Midbrain (tissue), 1 donor: ENCODE data around the gene RGS3.
"Not testable (repeated sequence)": the region's sequence is repeated elsewhere in the genome, so short reads cannot be mapped to it uniquely, and the experiment has no call there.

ENCODE experiments used
- DNase-seq: peaks from one replicate; lab custom pipeline; 2025; lab: John Stamatoyannopoulos, UW

The RGS3 gene

DNA sequence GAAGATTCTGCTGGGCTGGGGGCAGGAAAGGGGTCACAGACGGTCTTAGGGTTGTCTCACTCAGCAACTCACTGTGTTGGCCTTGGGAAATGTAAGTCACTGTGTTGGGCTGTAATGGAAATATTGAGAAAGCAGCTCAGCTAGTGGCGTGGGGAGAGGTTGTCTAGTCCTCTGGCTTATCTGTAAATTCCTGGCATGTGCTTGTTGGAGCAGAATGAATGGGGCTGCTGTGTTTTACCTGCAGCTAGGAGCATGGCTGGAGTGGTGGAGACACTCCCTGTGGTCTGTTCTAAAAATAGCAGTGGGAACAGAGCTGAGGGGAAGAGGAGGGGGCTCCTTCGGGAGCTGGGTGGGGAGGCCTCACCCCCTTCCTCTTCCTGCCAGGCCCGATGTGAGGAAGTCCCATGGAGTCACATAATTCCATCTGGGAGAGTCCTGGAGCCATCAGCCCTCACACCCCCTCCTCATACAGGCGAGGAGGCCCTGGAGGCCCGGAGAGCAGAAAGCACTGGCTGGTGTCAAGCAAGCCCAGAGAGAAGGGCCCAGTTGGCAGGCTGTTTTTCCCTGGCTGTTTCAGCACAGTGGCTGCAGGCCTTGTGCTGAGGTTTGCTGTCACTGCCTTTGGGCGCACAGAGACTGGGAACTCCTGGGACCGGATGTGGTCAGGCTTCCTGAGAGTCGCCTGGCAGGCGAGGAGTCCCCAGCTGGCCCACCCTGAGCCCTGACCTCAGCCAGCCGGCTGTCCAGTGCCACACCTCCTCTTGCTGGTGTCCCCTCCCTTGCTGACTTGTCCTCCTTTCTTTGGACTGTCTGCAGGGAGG lies 84.9 kb downstream of the RGS3 start:
- peak; percentile 64 for DNase-seq

GRCh38 chr9:113549892-113550291 lies 86.4 kb downstream of the RGS3 start:
- not testable (repeated sequence) for DNase-seq

- no peak for DNase-seq
Measured at GRCh38 chr9:113556877-113557593, 93.5 kb downstream of the RGS3 start.

- peak; percentile 28 for DNase-seq
Measured at GRCh38 chr9:113558632-113559502, 95.3 kb downstream of the RGS3 start.

DNA sequence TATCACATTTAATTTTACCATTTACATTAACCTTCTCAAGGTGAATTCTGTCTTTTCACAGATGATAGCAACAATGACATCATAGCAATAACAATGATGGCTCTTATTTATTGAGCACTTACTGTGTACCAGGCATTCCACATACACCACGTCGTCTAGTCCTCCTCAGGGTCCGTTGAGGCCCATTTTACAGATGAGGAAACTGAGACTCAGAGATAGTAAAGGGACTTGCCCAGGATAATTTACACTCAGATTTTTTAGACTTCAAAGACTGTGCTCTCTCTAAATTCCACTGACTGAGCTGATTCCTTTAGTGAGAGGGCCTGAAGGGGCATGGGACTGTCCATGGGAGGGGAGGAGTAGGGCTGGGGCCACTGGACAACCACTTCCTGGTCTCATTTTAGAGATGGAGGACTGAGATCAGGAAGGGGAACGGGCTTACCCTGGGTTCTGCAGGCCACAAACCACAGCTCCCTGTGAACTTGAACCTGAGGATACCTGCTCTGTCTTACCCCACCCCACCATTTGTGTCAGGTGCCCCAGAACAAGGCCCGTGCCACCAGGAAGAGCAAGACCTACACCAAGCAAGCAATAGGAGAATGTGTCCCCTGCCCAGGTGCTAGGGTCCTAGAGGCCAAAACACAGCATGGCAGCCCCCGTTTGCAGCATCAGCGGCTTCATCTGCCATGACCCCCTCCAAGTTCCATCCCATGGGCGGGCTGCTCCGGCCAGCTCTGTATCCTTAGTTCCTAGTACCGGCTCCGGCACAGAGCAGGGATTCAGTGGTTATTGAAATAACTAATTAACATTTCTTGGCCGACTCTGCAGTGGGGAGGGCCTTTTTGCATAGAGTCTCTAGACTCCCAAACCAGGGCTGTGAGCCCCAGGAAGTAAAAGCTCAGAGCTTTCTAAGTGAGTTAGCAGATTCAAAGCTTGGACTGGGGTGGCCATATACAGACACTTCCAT lies 96.6 kb downstream of the RGS3 start:
- DNase-seq = no peak

- DNase-seq = no peak
Measured at GRCh38 chr9:113562653-113563381, 99.3 kb downstream of the RGS3 start.

DNA sequence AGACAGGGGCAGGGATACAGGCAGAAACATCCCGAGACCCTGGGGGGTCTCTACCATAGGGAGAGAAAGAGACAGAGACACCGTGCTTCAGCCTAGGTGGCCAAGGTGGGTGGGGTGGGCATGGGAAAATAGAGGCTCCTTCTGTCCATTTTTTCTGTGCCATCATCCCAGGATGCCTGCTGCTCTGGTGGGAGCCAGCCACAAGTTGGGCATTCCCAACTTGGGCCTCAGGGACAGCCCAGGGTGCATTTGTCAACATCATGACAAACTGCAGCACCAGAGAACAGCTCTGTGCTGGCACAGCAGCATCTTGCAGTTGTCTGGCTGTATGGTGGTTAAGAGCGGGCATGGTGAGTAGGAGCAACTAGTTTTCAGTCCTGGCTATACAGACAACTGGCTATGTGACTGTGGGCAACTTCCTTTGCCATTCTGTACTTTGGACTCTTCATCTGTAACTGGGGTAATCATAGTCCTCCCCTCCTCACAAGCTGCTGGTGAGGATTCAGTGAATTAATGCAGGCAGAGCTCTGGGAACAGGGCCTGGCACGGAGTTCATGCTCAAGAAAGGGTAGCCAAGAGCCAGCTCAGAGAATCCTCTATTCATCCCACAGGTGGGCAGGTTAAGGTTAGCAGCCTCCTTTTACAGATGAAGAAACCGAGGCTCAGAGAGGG lies 100.4 kb downstream of the RGS3 start:
- DNase-seq = no peak

DNA sequence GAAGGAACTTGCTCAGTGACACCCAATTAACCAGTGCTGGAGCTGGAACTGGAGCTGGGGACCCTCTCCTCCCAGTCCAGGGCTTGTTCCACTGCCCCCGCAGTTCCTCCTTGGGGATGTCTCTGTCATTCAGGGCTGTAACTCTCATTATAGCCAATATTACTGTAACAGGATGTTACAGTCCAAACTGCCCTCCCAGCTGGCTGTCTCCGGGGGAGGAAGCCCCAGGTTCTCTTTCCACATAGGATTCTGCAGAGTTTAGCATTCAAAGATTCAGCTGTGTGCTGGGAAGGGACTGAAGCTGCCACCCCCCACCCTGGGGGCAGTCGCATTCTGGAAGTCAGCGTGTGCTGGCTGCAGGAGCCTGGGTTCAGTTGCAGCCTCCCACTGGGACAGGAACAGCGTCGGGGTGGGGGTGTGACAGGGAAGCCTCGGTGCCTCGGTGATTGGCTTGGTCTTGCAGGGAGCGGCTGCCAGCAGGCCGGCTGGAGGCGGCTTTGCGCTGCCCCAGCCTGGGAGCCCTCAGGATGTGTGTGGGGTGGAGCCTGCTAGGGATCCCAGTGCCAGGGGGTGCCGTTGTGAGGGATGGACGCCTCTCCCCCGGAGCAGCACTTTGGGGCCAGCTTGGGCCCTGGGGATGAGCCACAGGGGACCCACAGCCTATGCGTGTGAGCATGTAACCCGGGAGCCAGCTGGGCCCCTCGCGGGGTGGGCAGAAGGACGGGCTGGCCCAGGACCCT lies 101.1 kb downstream of the RGS3 start:
- DNase-seq = peak; percentile 75

- DNase-seq = peak; percentile 66
Measured at GRCh38 chr9:113566016-113566711, 102.6 kb downstream of the RGS3 start.

- DNase-seq = no peak
Measured at GRCh38 chr9:113566712-113567071, 103.2 kb downstream of the RGS3 start.

DNA sequence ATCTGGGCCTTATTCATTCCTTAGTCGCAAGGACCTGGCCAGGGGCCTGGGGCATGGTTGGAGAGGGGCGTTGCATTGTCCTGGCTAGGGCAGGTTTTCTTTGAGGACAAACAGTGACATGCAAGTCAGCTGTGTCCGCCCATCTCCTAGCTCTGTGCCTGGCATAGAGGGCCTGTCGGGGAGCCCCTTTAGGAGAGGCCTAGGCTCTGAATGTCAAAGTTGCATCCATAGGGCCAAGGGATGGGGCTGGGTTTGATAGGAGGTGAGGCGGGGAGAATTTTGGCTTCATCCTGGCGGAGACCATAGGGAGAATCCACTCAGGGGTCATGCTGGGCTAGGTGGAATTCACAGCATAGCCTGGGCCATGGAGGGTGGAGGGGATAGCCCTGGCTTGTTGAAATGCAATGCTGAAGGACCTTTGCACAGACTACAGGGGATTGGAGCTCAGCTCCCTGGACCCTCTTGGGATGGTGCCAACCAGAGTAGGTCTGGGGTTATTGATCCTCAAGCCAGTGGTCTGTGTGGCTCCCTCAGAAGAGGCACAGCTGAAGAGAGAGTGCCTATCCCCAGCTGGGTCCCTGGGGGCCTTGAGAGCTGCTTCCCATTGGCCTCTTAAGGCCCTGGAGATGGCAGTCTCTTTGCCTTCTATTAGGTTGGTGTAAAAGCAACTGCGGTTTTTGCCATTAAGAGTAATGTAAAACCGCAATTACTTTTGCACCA lies 104.0 kb downstream of the RGS3 start:
- DNase-seq = no peak

- DNase-seq = no peak
Measured at GRCh38 chr9:113568081-113568435, 104.5 kb downstream of the RGS3 start.

DNA sequence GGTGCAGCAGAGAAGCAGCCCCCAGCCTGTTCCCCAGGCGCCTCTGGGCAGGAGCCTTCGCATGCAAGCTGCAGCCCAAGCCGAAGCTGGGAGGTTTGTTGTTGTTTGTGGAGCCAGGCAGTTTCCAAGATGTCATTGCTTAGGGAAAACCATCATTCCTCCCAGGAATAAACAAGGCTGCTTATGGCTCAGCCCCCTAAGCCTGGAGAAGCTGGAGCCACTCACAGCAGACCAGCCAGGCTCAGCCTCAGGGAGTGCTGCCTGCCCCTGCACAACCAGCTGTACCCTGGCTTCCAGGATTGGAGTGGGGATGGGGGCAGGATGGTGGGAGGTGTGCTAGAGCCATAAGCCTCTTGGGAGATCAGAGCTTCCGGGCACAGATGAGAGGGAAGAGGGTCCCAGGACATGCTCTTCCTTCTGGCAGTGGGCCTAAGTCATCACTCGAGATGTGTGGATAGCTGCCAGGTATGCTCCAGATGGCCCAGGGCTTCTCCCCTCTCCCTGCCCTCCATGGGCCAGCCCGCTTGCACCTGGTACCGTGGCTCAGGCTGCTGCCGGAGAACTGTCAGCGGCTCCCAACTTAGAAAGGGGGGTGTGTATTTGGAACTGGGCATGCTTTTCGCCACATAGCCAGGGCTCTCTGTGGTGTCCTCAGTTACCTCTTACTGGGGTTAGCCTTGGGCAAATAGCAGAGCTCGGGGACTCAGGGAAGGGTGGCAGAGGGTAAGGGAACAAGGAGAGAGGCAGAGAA lies 105.2 kb downstream of the RGS3 start:
- no peak for DNase-seq

- DNase-seq = no peak
Measured at GRCh38 chr9:113569472-113570060, 106.0 kb downstream of the RGS3 start.

DNA sequence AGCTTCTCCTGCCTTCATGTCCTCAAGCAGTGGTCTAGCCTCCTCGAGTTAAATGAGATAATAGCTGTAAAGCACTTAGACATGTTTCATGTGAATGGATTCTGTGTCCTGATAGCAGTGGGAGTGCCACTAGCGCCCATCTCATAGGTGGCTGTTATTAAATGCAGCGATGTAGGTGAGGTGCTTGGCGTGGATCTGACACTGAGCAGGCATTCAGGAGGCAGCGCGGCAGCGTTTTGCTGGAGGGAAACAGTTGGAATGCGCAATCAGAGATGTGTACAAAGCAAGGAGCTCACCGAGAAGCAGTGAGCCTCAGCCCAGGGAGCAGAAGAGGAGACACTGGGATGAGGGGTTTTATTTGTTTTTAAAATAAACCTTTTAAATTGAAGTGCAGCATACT lies 106.6 kb downstream of the RGS3 start:
- DNase-seq = no peak

- DNase-seq = no peak
Measured at GRCh38 chr9:113570749-113571711, 107.5 kb downstream of the RGS3 start.
